DMS53 treated with DMSO at 0.1 percent for 48 hours (cell line): ENCODE data around the gene MYOZ3.

Source experiments
- DNase-seq: peaks from one replicate; lab custom pipeline; 2025; ENCODE audit not compliant: unreplicated experiment; lab: John Stamatoyannopoulos, UW

The MYOZ3 gene, protein sequence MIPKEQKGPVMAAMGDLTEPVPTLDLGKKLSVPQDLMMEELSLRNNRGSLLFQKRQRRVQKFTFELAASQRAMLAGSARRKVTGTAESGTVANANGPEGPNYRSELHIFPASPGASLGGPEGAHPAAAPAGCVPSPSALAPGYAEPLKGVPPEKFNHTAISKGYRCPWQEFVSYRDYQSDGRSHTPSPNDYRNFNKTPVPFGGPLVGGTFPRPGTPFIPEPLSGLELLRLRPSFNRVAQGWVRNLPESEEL

DNA sequence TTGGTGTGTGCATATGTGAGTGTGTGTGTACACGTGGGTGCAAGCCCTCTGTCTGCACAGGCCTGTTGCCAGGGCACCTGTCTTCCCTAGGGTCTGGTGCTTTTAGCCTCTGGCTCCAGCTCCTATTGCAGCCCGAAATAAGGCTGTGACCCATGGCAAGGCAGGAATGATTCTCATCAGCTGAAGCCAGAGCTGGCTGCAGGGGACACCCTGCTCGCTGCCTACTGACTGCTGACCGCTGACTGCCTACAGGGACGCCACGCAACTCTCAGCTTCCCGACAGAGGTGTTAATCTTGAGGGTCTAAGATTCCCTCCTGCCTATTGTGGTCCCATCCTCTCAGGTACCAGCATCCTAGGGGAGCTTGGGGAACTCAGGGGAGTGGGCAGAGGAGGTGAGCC lies at the start of gene MYOZ3:
Gene MYOZ3, plus strand, starts transcription at position 166 of the 400 bp plus-strand sequence. CDS start 1,691 bp downstream, outside the sequence.
- DNase-seq, result no peak

DNA sequence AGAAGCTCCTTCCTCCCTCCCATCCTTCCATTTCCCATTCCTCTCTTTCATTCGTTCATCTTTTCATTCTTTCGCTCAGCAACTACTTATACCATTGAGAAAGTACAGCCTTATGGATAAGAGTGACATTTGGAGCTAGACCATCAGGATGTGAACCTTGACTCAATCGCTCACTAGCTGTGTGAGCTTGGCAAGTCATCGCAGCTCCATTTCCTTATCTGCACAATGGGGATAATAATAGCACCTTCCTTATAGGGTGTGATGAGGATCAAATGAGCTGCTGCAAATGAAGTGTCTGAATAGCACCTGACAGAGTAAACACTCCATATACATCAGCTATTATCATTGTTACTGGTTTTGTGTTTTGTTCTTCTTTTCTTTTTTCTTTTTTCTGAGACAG lies 48.6 kb upstream of the MYOZ3 start:
- DNase-seq, result peak; percentile 60

DNA sequence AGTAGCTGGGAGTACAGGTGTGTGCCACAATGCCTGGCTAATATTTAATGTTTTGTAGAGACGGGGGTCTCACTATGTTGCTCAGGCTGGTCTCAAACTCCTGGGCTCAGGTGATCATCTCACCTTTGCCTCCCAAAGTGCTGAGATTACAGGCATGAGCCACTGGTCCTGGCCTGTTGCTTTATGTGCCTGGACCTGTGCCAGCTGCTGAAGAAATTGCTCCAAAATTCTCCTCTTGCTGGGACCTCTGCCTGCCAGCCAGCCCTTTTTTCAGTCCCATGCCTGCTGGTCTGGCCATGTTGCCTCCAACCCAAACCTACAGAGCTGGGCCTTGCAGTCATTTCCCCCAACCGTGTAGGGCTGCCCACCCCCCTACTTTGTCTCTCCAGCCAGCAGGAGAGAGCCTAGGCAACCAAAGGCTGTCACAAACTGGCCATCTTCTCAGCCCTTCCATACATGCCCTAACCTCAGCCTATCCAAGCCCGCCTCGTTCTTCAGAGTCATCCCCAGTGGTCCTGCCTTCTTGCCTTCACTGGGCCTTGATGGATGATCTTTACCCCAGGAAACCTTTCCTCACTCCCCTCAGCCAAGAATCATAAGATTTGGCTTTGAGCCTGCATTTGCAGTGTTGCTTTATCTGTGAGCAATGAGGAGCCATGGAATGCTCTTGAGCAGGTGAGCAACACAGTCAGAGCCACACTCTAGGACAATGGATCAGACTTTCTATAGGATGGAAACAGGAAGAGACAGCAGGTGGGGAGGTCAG lies 48.0 kb upstream of the MYOZ3 start:
- no peak for DNase-seq

DNA sequence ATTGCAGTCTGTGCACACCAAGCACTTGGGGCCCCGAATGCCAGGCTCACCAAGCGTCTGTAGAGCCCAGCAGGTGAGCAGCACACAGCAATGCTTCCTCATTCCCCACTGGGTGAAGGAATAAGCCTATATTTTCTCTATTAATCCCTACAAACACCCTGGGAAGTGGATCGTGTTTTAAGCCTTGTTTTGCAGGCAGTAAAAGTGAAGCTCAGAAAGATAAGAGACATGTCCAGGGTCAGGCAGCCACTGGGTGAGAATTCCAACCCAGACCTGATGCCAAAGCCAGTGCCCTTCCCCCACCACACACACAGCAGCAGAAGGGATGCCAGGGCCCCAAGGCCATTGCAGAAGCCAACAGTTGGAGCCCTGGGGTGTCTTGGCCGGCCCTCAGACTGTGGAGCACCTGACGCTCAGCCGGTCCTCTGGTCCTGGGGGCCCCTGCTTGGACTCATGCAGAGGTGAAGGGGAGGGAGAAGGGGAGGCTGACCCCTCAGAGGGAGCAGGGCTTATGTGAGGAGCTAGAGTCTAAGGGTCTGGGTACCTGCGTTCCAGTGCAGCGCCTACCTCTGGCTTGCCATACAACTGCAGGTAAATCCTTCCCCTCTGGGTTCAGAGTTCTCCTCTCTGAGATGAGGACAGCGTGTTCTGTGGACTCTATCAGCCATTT lies 46.9 kb upstream of the MYOZ3 start:
- no peak for DNase-seq

DNA sequence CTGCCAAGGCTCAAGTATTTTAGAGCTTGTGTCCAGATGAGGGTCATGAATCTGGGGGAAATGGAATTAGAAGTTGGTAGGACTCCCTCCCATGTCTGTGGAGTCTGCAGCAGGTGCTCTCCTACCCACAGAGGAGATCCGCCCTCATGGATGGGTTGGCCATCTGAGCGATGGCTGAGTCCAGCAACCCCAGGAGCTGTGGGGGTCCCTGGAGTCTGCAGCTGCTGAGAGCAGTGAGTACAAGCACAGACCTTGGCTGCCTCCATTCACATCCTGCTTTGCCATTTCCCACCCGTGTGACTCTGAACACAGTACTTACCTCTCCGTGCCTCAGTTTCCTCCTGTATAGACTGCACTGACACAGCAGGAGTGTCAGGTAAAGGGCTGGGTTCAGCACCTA lies 46.4 kb upstream of the MYOZ3 start:
- DNase-seq, result no peak

DNA sequence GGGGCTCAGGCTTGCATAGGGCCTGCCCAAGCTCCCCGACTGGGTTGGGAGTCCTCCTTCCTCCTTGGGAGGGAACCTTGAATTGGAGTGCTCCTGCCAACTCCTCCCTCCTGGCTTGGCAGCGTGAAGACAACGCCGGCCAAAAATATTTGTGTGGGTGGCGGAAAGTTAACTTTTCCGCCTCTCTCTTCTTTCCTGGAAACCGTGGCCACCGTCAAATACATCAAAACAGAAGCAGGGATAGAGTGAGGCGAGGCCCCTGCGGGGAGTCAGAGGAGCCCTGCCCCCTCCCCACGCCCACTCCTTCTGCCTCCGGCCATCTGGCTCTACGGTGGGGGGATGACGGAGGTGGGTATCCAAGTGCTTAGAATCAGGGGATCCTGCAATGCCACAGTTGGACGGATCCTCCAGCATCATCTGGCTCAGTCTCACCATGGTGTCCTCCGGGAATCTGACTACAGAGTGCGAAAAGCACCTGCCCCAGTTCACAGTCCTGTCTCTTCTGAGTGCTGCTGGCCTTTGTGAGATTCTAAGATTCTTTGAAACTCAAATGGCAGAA lies 45.8 kb upstream of the MYOZ3 start:
- DNase-seq, result no peak

DNA sequence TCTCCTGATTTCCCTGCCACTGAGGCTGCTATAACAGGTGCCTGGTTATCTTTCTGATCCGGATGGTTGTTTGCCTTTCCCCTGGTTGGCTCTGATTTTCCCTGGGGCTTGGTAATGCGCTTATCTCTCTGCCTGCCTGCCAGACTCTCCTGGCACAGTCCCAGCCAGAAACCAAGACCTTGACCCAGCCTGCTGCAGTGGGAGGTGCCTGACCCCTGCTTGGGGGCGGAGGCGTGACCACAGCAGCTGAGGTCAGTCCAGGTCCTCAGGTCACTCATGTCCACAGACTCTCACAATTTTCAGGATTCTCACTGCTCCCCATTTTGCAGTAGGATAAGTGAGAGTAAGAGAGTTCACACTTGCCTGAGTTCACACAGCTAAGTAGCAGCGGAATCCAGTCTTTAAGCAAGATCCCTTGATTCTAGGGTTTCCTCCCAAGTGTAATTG lies 45.0 kb upstream of the MYOZ3 start:
- no peak for DNase-seq

DNA sequence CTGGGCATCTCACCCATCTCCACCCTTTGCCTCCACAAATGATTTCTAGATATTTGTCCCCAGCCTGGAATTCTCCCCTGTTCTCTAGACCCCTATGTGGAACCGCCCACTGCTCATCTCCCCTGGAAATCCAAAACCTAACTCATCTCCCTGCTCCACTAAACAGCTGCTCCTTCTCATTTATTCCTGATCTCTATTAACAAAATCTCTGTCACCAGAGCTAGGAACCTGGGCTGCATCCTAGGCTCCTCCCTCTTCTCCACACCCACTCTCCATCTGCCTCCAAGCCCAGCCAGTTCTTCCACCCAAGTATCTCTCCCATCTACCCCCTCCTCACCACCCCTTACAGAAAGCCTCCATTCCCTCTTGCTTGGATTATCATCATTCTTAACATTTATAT lies 44.5 kb upstream of the MYOZ3 start:
- DNase-seq, result no peak

DNA sequence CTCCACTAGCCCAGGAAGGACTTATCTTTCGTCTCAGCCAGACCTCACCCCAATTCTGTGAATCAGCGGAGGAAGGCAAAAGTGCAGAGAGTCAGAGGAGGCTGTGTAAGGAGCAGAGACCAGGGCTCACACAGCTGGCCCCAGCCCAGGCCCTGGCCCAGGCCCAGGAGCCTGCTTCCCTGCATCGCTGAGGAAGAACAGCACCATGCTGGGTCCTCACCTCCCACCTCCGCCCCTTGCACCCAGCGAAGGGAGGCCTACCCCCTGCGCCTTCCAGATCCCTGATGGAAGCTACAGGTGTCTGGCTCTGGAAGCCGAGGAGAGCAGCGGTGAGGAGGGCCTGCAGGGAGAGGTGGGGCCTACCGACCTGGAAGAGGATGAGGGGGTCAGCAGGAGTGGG lies 42.9 kb upstream of the MYOZ3 start:
- no peak for DNase-seq

DNA sequence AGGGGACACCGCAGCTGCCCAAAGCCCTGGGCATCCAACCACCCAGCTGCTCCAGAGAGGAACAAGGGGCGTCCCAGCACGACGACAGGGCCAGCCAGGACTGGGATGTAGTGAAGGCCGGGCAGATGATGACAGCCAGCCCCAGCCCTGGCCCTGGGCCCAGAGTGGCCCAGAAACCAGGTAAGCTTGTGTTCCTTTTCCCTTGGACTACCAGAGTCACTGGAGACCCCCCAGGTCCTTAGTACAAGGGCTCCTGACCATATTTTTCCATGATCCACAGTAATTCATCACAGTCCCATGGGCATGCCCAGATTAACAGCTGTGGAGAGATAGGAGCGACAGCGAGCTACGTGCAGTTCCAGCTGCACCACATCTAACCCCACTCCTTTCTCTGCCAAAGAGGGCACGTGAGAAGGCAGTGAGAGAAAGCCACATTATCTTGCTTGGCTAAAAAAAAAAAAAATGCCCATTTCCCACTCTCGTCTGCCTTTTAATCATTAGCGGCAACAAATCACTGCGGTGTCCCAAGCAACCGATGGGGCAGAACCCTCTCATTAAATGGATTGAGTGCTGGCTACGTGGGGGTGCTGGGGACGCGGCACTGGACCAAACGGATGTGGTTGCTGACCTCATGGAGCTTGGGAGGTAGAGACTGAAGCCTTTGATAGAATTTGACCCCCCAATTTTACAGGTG lies 42.3 kb upstream of the MYOZ3 start:
- no peak for DNase-seq

DNA sequence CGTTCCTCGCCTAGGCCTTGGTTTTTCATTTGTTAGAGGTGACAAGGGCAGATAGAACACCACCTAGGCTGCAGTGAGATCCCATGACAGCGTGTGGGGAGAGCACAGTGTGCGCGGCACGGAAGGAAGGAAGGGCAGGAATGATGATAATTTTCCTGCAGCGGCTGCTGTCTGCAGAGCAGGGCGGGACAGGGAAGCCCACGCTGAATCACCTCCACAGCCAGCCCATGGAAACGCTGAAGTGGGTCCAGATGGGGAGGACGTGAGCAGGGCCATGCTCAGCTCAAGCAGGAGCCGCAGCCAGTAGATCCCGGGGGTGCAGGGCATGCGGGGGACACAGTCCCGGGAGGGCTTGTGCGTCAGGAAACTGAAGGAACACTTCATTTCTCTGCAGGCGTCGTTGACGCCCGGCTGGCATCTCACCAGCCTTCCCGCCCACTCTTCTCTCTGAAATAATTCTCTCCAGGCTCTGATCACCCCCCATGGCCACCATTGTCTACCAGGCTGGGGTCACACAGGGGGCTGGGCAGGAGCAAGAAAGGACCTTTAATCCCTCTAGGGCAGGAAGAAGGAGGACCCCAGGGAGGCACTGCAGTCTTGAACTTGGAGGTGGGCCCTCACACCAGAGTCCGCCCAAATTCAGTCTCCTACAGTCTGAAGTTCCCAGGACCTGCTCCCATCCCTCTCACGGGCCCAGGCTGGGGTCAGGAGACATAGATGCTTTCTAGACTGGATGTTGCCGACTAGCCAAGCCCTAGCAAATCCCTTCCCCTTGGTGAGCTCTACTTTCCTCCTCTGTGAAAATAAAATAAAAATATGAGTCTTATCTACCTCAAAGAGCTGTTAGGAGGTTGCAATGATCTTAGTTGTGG lies 41.5 kb upstream of the MYOZ3 start:
- DNase-seq, result no peak

DNA sequence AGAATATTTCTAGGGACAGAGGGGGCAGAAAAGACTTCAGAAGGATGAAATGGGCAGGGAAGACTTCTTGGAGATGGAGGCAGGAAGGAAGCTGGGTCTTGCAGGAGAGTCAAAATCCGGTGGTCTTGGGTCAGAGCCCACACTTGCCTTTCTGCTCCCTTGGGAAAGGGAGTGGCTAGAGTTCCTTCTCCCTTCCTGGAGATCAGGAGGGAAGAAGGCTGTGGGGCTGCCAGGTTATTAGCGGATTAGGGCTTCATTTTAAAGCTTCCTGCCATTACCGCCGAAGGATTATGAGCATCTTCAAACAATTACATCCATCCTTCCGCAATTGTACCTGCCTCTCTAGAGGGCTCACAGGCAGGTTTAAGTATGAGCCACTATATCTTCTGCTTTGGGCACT lies 39.8 kb upstream of the MYOZ3 start:
- DNase-seq, result no peak

DNA sequence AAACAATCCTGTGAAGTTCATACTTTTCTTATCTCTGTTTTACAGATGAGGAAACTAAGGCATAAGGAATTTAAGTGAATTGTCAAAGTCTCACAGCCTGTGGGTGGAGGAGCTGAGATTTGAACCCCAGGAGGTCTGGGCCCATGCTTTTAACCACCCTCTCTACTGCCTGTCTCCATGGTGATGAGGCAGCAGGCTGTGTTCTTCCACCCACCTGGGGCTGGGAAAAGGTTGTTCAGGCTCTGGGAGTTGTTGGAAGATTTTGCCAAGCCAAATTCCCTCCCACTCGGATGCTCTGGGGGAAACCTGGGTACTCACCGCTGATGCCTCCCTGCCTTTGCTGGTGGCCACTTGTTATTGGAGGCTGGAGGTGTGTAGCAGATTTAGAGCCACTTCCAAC lies 38.9 kb upstream of the MYOZ3 start:
- no peak for DNase-seq

DNA sequence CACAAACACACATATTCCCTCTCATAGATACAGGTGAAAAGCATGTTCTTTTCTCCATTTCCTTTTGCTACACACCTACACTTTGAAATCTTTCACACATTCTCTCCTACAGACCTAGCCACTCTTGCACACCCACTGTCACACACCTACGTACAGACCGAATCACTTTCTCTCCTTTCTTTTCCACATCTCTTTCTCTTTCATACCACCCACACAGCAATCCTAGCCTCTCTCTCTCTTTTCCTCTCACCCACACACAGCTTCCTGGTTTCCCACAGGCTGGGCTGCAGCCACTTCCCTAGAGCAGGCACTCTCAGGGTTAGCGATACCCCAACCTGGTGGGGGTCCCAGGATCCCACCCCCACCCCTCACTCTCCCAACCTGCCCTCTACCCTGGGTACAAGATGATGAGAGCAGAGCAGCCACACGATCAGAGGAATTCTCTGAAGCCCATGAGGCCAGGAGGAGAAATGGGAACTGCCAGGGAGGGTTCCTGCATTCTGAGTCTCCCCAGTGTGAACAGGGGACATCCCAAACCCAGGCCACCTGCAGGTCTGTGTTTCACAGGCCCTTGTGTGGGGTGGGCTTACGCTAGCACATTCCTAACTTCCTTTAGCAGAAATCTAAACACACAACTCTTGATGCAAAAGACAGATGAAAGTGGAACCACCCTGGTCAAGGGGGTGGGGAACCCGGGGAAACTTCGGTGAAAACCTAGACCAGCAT lies 37.7 kb upstream of the MYOZ3 start:
- no peak for DNase-seq

DNA sequence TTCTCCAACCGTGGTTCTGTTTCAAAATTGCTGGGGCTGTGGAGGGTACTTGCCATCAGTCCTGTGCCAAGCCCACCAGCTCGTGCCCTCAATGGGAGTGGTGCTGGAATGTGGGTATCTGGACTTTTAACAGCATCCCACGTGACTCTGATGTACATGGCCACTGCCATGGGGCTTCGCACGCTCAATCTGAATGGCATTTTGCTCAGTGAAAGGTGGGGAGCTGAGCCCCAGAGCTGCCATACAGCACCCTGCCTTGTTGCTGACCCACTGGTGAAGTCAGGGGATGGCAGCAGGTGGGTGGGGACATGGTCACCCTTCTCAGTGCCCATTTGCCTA lies 37.2 kb upstream of the MYOZ3 start:
- DNase-seq, result no peak

DNA sequence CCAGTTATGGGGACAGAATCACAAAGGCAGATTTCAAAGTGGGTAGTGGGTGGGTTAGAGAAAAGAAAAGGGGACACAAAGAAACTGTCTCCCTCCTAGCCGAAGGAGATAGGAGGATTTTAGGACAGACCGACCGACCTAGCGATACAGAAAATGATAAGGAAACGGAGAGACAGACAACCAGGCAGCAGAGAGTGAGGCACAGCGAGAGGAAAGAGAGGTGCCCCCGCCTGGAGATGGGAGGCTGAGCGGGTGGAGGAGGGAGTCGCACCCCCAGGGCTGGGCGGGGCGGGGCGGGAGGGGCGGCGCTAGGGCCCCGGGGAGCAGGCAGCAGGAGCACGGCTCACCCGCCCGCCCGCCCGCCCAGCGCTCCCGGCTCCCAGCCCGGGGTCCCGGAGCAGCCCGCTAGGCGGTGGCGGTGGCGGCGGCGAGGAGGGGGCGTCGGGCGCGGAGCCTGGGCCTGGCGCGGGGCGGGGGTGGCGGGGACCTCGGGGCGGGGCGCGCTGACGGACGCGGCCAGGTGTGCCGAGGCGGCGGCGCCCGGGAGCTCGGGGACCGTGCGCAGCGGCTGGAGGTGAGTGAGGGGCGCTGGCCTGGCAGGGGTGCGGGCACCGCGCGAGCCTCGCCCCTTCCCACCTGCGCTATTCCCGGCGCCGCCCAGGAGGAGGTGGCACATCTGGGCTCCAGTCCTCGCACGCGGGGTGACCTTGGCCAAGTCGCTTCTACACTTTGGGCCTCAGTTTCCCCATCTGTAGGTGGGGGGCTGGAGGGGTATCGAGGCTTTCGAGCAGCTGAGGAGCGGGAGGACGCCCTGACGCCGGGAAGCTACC lies 36.5 kb upstream of the MYOZ3 start:
- no peak for DNase-seq

DNA sequence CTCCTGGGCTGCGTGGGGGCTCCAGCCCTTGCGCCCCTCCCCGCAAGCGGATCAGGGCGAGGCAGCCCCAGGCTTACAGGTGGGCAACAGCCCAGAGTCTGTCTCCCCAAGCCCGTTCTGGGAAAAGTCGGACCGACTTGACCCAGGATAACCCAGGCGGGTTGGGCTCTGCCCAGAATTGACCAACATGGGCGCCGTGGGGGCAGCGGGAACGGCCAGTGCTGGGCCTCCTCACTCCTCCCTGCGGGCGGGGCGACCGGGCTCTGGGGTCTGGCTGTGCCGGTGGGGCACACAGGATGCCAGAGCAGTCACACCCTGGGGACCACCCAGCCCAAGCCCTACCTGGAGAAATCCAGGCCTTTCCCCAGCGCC lies 35.9 kb upstream of the MYOZ3 start:
- no peak for DNase-seq

DNA sequence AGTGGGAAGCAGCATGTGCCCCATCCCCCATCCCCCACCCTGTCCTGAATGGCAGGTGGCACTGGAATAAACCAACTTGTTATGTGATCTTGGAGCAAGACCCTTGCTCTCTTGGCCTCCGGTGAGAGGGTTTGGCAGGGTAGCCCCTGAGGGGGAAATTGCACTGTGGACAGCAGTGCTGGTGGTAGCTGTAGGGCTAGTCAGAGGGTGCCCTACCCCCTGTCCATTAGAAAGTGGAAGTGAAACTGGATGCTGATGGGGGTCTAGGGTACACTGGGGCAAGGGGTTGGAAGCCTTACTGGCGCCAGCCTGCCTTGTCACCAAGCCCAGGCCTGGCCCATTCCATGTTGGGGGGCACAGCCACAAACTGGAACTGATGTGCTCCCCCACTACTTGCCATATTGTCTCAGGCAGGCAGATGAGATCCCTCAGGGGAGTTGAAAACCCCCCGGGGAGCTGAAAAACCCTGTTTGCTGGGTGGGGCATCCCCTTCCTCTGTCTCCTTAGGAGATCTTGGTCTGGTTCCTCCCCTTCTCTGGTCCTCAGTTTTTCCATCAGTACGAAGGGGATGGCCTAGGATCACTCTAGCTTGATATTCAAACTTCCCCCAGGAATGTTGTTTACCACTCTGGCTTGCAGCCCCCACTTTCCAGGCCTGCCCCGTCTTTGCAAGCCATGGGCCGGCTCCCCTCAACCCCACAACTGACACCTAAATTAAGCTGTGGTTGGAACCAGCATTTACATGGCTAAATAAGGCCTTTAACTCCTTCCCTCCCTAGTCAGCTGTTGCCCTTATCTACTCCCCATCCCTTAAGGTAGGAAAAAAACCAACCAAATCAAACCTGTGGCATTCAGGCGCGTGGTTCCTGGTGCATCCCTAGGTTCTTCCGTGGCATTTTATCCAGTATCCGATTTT lies 35.0 kb upstream of the MYOZ3 start:
- DNase-seq, result no peak
